ENCODE measurements around the gene NCL.
"Not testable (repeated sequence)": the region's sequence is repeated elsewhere in the genome, so short reads cannot be mapped to it uniquely, and the experiment has no call there.

- not testable (repeated sequence) for TF ChIP-seq EZH2 (IDR thresholded peaks at IDR 0.05); POLR2AphosphoS5 (IDR thresholded peaks at IDR 0.05; ENCODE audit: borderline replicate concordance, low read depth, low read length)
Measured at GRCh38 chr2:231404183-231404578, 60.1 kb downstream of the NCL start.
